ENCODE data around the gene ZW10. TPM values are rescaled to one million over a fixed set of nuclear protein-coding genes. Genes with fewer than 3 reads are reported as not detected.

ZW10 gene
- total RNA-seq, 1 experiment from 2014 or later = 21.0 TPM

GRCh38 chr11:113771964-113772363, 1.5 kb downstream of the ZW10 start:
- Histone ChIP-seq H3K4me1 (ENCODE audit: control insufficient read depth in 1 of 2, insufficient read depth in 2 of 2, low read length in 2 of 2) (peaks cover 4 to 10% of the 10 kb centered on the region in 2 experiments; a peak in 3 of 4 replicates), H3K4me3 (replicated peaks in 1 of 2; ENCODE audit: low read depth in 1 of 2, low read length in 2 of 2) (peak overlapping the region; percentile 82 to 89), H3K36me3 (ENCODE audit: control insufficient read depth in 1 of 2, insufficient read depth in 2 of 2, low read length in 2 of 2) (peaks cover 7% of the 10 kb centered on the region in 2 experiments; a peak in 2 of 4 replicates), H3K27me3 (ENCODE audit: insufficient read depth, low read length) (peaks cover 14% of the 10 kb centered on the region), H2AFZ (ENCODE audit: low read depth, low read length, poor library complexity, severe bottlenecking) (no peak overlapping the region), H3K79me2 (ENCODE audit: insufficient read depth, low read length) (peaks cover 48% of the 10 kb centered on the region), H3K27ac (ENCODE audit: low read depth, low read length) (no peak overlapping the region), H3K4me2 (ENCODE audit: low read length) (peak overlapping the region; percentile 73), H3K9me2 (ENCODE audit: insufficient read depth) (no peaks in the 10 kb centered on the region), H4K20me1 (ENCODE audit: insufficient read depth) (no peaks in the 10 kb centered on the region), H3K9ac (ENCODE audit: low read length) (peak overlapping the region; percentile 86), H3K9me3 (ENCODE audit: control insufficient read depth in 1 of 2, insufficient read depth in 1 of 2, low read depth in 1 of 2, low read length in 2 of 2) (no peaks in the 10 kb centered on the region)
- intact Hi-C loops (cut with micrococcal nuclease) = no loop called here
- ATAC-seq = no peak
- RAD21 ChIA-PET (ENCODE audit: low non-redundant PET in 1 of 2, low total read pairs in 2 of 2, uncharacterized antibody in 2 of 2, unreplicated experiment in 2 of 2) = no interaction called here
- CTCF ChIA-PET = no interaction called here
- POLR2A ChIA-PET = no interaction called here
- BruUV-seq (replicated peaks) = no TSS peak
- no peak for DNase-seq (ENCODE audit: low read depth, low spot score)
- TF ChIP-seq RAD21 (IDR thresholded peaks at IDR 0.05; ENCODE audit: low read depth) = no peak
- no peak for TF ChIP-seq CEBPB (IDR thresholded peaks at IDR 0.05; ENCODE audit: low read depth)
- TF ChIP-seq TCF7L2 (IDR thresholded peaks at IDR 0.05; ENCODE audit: borderline replicate concordance, extremely low read depth, insufficient read depth, insufficient read length) = no peak
- no peak for TF ChIP-seq CBX3 (IDR thresholded peaks at IDR 0.05; ENCODE audit: low read depth)
- TF ChIP-seq YY1 (IDR thresholded peaks at IDR 0.05; ENCODE audit: extremely low read depth, insufficient replicate concordance, low read depth, low read length) = no peak
- no peak for TF ChIP-seq EZH2 (IDR thresholded peaks at IDR 0.05)
- no peak for TF ChIP-seq EZH2phosphoT487 (IDR thresholded peaks at IDR 0.05; ENCODE audit: borderline replicate concordance)
- no peak for TF ChIP-seq SRF (IDR thresholded peaks at IDR 0.05; ENCODE audit: low read depth)
- no peak for TF ChIP-seq ZFX (IDR thresholded peaks at IDR 0.05)
- no peak for TF ChIP-seq MAX (IDR thresholded peaks at IDR 0.05)
- TF ChIP-seq POLR2A (IDR thresholded peaks at IDR 0.05; ENCODE audit: borderline replicate concordance, extremely low read depth, insufficient read depth, insufficient read length) = no peak
- TF ChIP-seq SIN3A (IDR thresholded peaks at IDR 0.05; ENCODE audit: low read depth) = no peak
- no peak for TF ChIP-seq FOSL1 (IDR thresholded peaks at IDR 0.05; ENCODE audit: low read depth)
- no peak for TF ChIP-seq ELF1 (IDR thresholded peaks at IDR 0.05; ENCODE audit: borderline replicate concordance, low read depth)
- no peak for TF ChIP-seq SP1 (IDR thresholded peaks at IDR 0.05; ENCODE audit: low read depth)
- TF ChIP-seq ATF3 (IDR thresholded peaks at IDR 0.05) = no peak
- no peak for TF ChIP-seq CTCF (IDR thresholded peaks at IDR 0.05 in 2 of 3, conservative IDR thresholded peaks at IDR 0.05 in 1 of 3; ENCODE audit: borderline replicate concordance in 1 of 3, insufficient read depth in 1 of 3, low read depth in 2 of 3, low read length in 2 of 3)
- TF ChIP-seq JUND (IDR thresholded peaks at IDR 0.05) = no peak
- TF ChIP-seq POLR2AphosphoS5 (IDR thresholded peaks at IDR 0.05; ENCODE audit: low read depth, low read length) = no peak
- TF ChIP-seq ZBTB33 (IDR thresholded peaks at IDR 0.05; ENCODE audit: extremely low read depth, insufficient replicate concordance, low read length) = no peak

All from HCT116 (cell line).